GM19397 (cell line): ENCODE results near the gene ZNF74.
"Not testable (repeated sequence)": the region's sequence is repeated elsewhere in the genome, so short reads cannot be mapped to it uniquely, and the experiment has no call there.

Experiments used
- ATAC-seq: cut with Tn5 transposase; IDR thresholded peaks from one replicate; pipeline ENCODE4 v1.9.1; 2021; ENCODE audit warnings: mild to moderate bottlenecking, moderate library complexity; ENCODE audit not compliant: unreplicated experiment

ZNF74 gene

DNA sequence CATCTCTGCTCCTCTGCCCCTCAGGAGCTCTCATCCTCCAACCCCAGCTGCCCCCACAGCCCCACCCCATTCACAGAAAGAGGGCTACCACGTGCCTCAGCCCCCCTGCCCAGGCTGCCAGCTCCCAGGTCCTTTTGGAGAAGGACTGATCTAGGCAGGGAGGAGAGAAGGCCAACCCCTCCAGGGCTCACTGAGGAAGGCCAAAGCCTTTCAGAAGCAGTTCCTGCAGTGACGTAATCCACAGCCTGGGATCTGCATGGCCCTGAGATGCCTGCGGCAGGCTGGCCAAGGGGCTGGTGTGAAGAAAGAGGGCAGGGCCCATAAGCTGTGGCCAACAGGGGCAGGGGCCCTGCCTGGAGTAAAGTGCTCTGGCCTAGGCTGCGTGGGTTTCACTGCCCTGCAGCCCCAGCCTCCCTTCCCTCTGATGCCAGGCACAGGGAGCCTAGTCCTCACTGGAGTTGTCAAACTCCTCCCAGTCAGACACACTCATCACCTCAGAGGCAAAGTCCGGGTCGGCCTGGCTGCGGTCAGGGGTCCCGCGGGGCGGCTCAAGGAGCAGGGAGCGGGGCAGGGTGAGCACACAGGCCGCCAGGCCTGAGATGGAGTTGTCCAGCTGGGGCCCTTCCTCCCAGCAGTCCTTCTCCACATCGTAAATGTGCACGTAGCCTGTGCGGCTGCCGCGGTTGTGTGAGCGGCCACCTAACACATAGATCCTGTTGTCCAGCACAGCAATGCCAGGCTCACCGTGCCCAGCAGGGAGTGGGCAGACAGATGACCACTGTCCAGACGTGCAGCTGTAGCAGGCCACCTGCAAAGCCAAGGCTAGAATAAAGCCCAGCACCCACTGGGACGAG is 47.9 kb downstream of the ZNF74 start:
- ATAC-seq = no peak

DNA sequence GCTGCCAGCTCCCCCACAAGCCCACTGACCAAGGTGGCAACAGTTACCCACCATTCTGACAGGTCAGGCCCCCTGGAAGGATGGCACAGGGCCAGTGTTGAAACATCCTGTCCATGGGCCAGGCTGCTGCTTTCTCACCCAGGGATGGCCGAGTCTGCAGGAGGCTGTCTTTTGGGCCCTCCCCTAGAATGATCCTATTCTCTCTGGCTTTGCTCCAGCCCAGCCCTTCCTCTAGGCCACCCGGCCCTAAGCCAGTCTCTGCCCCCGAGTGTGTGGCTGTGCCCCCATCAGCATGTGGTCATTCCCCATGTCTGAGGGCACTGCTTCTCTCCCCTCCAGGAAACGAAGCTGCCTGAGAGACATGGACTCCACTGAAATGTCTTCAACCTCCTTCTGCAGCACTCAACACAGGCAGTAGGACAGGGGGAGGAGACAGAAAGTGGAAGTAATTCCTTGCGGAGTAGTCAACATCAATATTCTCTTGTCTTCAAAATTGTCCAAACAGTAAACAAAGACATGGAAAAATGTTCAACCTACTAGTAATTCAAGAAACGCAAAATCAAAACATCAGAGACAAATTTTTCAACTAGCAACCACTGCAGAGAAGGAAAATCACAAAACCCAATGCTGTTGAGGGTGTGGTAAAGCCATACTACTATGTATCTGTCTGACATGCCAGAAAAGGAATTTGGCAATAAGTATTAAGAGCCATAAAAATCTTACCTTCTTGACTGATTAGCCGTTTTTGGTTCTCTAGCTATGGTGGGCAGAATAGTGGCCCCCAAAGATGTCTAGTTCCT is 48.7 kb downstream of the ZNF74 start:
- ATAC-seq = no peak

GRCh38 chr22:20444325-20444724 is 50.4 kb downstream of the ZNF74 start:
- no peak for ATAC-seq

DNA sequence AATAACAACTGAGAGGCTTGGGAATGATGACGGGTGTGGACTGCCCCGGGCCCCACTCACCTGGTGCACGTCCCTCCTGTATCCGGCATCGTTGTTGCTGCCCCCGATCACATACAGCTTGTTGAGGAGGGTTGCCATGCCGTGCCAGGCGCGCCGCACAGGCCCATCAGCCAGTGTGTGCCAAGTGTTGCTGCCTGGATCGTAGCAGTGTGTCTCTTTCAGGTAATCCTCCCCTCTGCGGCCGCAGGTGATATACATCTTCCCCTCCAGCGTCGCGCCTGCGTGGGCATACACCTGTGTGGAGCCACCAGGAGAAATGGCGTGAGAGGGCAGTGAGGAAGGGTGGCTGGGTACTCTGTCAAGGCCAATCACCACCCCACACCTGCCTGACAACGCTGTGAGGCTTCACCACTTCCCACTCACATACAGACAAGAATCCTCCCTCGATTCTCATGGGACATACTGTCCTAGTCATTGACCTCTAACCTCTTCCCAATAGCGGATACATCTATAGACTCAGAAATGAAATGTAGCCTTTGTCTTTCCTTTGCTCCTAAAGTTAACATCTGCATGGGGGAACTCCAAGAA is 52.5 kb downstream of the ZNF74 start:
- no peak for ATAC-seq

DNA sequence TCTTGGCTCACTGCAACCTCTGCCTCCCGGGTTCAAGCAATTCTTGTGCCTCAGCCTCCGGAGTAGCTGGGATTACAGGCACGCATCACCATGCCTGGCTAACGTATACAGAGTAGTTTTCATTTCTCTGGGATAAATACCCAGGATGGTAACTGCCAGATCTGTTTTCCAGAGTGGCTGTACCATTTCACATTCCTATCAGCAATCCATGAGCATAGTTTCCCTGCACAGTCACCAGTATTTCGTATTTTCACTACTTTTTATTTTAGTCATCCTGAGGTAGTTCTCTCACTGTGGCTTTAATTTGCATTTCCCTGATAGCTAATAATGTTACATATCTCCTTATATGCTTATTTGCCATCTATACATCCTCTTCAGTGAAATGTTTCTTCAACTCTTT is 54.7 kb downstream of the ZNF74 start:
- no peak for ATAC-seq

GRCh38 chr22:20449819-20450550 is 56.0 kb downstream of the ZNF74 start:
- ATAC-seq = no peak

- no peak for ATAC-seq
Measured at GRCh38 chr22:20450551-20450906, 56.6 kb downstream of the ZNF74 start.

GRCh38 chr22:20451129-20451778 is 57.3 kb downstream of the ZNF74 start:
- ATAC-seq = not testable (repeated sequence)

DNA sequence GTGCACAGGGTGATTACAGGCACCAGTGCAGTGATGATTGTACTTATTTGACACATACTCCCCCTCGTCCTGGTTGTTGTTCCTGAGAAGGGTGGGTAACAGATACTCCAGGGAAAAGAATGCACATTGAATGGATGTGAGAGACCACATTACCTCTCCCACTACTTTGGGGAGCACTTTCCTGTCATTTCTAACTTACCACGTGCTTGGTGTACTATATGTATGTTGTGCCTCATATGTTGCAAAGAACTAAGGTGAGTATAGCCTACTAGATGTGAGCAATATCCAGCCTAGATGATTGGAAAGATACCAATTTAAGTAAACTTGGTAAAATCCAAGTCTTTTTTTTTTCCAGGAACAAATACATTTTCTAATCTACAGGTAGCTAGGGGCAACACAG is 58.0 kb downstream of the ZNF74 start:
- ATAC-seq = no peak

DNA sequence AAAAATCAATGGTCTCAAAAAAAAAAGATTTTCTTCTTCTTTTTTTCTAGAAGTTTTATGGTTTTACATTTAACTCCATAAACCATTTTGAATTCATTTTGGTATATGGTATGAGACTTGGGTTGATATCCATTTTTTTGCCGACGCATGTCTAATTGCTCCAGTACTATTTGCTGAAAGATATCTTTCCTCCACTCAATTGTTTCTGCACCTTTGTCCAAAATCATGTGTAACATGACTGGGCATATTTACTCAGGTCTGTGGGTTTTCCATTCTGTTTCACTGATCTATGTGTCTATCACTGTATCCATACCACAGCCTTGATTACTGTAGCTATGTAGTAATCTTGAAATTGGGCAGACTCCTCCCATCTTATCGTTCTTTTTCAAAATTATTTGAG is 59.3 kb downstream of the ZNF74 start:
- ATAC-seq = no peak

DNA sequence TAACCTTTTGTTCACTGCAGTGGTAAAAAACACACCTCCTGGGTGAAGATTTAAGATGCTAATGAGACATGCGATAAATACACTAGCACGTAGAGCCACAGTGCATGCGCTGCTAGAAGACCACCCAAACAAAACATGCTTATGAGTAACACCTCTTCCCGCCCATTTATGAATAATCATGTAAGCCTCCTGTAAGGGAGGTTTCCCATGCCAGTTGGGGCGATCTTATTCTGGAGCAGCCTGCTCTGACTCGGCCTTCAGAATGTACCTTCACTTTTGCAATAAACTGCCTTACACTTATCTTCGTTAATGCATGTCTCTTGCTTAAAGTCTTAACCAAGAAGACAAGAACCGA is 61.7 kb downstream of the ZNF74 start:
- ATAC-seq = no peak

DNA sequence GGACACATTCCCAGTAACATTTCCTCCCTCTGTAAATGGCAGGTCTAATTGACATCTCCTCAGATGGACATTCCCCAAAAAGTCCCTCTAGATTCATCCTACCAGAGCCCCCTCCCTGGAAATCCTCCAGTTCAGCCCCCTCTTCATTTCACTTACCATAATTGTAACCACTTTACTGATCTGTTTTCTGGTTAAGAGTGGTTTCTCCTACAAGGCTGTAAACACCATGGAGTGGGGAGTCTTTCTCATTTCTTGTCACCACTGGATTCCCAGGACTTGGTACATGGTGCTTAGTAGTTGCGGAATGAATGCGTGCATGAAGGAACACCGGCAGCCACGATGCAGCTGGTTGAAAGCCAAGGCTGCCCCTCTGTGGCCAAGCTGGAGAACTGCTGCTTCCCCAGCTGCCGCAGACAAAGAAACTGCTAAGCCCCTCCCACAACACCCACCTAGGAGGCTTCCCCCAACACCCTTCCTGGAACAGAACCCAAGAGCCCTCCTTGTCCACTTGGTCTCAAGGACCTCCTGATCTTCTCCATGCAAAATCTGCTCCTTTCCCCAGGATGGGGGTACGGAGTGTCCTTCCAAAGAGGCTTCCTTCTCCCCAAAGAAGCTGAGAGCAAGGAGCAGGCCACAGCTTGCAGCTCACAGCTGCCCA is 62.2 kb downstream of the ZNF74 start:
- ATAC-seq = no peak

DNA sequence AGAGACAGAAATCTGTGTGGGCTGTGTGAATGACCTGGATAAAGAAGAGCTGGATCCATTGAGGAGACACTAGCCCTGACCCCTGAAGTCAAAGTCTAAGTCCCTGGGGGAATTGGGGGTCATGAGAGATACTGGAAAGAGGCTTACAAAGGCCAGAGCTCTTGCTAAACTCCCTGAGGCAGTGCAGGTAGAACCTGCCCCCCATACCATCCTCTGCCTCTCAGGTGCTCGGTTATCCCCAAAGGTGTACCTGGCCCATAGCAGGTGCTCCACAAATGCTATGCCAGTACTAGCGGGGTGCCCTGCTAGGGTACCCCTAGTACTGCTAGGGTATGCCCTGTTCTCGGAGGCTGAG is 62.7 kb downstream of the ZNF74 start:
- no peak for ATAC-seq

GRCh38 chr22:20457506-20458240 is 63.7 kb downstream of the ZNF74 start:
- ATAC-seq = no peak
